ENCODE results near the gene DUS1L. TPM values are rescaled to one million over a fixed set of nuclear protein-coding genes. Genes with fewer than 3 reads are reported as not detected.

The DUS1L gene
- total and polyA plus RNA-seq, 7 donors: 72.6 to 170 (median 117) TPM

DNA sequence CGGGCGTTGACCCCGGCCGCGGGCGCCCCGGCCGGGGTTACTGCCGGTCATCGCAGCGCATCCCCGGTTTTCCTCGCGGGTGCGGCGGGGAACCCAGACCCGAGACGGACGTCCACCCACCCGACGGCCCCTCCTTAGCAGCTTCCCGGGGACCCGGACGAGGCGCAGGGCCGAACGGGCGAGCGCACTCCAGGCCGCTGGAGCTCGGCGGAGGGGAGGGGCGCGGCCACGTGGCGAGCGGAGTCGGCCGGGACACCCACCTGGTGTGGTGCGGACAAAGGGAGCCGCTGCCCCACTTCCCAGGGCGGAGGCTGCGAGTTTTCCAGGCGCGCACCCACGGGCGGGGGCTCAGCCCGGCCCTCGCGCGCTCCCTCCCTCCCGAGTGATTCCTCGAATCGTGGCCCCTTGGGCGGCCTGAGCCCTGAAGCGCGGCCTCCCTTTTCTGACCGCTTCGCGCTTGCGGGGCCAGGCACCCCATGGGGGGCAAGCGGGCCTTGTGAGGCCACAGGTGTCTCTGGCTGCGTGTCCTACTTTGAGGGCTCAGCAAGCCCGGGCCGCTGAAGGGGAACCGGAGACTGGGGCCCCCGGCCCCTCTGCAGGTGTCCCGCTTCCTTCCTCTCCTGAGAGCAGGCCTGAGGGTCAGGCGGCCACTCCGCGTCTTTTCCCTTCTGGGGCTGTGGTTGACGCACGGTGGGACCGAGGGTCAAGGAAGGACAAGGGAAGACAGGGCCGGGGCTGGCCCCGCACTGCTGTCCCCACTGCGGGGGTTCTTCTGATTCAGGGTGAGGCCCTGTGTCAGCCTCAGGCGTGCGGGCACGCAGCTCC is 33.5 kb upstream of the DUS1L start:
- TF ChIP-seq, protein P1, sequence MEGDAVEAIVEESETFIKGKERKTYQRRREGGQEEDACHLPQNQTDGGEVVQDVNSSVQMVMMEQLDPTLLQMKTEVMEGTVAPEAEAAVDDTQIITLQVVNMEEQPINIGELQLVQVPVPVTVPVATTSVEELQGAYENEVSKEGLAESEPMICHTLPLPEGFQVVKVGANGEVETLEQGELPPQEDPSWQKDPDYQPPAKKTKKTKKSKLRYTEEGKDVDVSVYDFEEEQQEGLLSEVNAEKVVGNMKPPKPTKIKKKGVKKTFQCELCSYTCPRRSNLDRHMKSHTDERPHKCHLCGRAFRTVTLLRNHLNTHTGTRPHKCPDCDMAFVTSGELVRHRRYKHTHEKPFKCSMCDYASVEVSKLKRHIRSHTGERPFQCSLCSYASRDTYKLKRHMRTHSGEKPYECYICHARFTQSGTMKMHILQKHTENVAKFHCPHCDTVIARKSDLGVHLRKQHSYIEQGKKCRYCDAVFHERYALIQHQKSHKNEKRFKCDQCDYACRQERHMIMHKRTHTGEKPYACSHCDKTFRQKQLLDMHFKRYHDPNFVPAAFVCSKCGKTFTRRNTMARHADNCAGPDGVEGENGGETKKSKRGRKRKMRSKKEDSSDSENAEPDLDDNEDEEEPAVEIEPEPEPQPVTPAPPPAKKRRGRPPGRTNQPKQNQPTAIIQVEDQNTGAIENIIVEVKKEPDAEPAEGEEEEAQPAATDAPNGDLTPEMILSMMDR (IDR thresholded peaks at IDR 0.05): no peak
- intact Hi-C loops (cut with DNase I): no loop called here
- Histone ChIP-seq H3K27ac (peak overlapping the region; percentile 97), H3K4me3 (peak overlapping the region; percentile 87), H3K9me3 (no peaks in the 10 kb centered on the region), H3K27me3 (ENCODE audit: insufficient read depth in 3 of 3, low read length in 2 of 3) (no peaks in the 10 kb centered on the region), H3K4me1 (peaks cover 35% of the 10 kb centered on the region), H3K36me3 (ENCODE audit: insufficient read depth in 1 of 2, low read depth in 1 of 2) (peaks cover 0 to 24% of the 10 kb centered on the region in 2 donors)
- DNase-seq (peak in 1 of 2 donors; percentile 67), ATAC-seq (peak in 3 of 4 donors; percentile 0 to 14 (median 3))
- 23 to 36% (median 27%) methylated on average over 56 to 80 of the region's 80 CpGs for WGBS, 3 donors

DNA sequence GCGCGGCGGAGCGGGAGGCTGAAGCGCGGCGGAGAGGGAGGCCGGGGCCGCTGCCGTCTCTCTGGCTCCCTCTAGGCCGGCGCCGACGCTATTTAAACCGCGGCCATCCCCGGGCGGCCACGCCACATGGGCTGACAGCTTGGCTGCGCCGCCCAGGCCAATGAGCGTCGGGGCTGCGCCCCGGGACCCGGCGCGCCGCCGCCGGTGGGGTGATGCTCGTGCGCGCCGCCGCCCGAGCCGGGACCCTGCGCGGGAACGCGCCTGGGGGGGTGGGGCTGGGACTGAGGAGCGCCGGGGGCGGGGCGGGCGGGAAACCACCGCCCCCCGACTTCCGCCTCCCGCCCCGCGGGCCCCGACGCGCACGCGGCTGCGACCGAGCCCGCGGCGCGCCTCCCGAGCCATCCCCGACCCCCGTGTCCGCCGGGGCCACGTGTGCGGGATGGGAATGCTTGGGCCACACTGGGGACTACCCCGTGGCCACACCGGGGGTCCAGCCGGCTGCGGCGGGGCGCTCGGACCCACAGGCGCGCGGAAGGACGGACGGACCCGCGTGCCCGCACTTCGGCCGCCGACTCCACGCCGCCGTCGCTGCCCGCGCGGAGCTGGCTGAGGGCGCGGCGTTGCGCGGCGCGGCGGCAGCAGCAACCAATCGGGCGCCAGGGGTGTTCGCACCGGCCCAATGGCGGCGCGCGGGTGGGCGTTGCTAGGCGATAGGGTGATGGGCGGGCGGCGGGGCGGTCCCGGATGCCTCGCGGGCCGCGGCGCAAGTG is 32.8 kb upstream of the DUS1L start, which contains the start of gene FASN:
FASN (minus strand) TSS at position 68 of the 770 bp plus-strand sequence. CDS start 1,791 bp downstream, outside the sequence.
- Histone ChIP-seq H3K4me3 (peak within 1 kb of the TSS; percentile 87), H3K4me1 (peaks cover 29% of the 10 kb centered on the region), H3K9me3 (no peaks in the 10 kb centered on the region), H3K36me3 (ENCODE audit: insufficient read depth in 1 of 2, low read depth in 1 of 2) (peaks cover 0 to 32% of the 10 kb centered on the region in 2 donors), H3K27me3 (ENCODE audit: insufficient read depth in 3 of 3, low read length in 2 of 3) (no peaks in the 10 kb centered on the region), H3K27ac (peak within 1 kb of the TSS; percentile 97)
- WGBS, 3 donors: 0 to 1% (median 0%) methylated on average over 43 to 124 of the region's 124 CpGs
- peak; percentile 96 to 97 for DNase-seq
- intact Hi-C loops (cut with DNase I): no loop called here
- peak; percentile 78 to 84 (median 82) for ATAC-seq
- TF ChIP-seq, protein P1 (IDR thresholded peaks at IDR 0.05): peak; percentile 45

DNA sequence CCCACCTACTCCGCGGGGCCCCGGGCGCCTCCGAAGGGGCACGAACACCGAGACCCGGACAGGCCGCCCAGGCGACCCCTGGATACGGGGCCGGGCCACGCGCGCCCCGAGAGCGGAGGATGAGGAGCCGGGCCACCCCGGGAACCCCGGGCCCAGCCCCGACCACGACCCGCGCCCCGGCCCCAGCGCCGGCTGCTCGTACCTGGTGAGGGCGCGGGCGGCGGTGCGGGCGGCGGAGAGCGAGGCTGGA is 32.2 kb upstream of the DUS1L start:
- Histone ChIP-seq H3K4me1 (peaks cover 29% of the 10 kb centered on the region), H3K27ac (peak overlapping the region; percentile 97), H3K27me3 (ENCODE audit: insufficient read depth in 3 of 3, low read length in 2 of 3) (no peaks in the 10 kb centered on the region), H3K36me3 (ENCODE audit: insufficient read depth in 1 of 2, low read depth in 1 of 2) (peaks cover 0 to 37% of the 10 kb centered on the region in 2 donors), H3K4me3 (peak overlapping the region; percentile 87), H3K9me3 (no peaks in the 10 kb centered on the region)
- WGBS, 3 donors: 0 to 2% (median 1%) methylated on average over 18 to 36 of the region's 36 CpGs
- ATAC-seq (no peak), DNase-seq (no peak)
- TF ChIP-seq, protein P1 (IDR thresholded peaks at IDR 0.05): no peak
- intact Hi-C loops (cut with DNase I): loop anchor here in 1 of 2 donors (2.0 kb wide), 1 partner anchor 31 kb away; no protein-coding TSS in a partner anchor

DNA sequence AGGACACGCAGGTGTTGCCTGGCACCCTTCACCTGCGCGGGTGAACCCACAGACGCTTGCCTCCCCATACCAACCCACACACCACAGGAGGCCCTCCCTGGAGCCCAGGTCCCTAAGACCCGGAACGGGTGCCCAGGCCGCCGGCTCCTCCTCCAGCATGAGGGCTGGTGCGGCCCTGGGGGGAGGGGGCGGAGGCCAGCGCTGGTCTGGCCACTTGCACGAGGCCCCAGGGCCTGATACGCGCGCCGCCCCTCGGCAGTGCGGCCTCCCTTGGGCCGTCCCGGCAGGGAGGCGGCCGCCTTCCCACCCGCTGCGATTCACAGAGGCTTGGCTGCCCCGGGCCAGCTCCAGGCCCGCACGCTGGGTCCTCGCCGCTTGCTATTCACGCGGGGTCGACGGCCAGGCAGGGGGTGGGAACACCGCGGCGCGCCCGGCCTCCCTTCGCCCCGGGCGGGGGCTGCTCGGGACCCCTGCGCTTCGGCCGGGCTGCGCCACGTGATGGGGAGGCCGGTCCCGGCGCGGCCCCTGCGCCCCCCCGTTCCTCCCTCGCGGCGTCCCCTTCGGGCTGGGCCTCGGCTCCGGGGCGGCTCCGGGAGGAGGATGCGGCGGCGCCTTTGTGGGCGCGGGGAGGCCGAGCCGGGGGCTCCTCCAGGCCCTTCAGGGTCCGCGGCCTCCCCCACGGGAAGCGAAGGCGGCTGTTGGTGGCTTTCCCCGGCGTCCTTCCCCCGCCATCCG is 31.7 kb upstream of the DUS1L start:
- 5 to 9% (median 6%) methylated on average over 41 to 74 of the region's 77 CpGs for WGBS, 3 donors

More for the DNA sequence above, 31.7 kb upstream of the DUS1L start:
- TF ChIP-seq, protein P1 (IDR thresholded peaks at IDR 0.05): no peak
- Histone ChIP-seq H3K9me3 (no peaks in the 10 kb centered on the region), H3K27ac (peak overlapping the region; percentile 97), H3K27me3 (ENCODE audit: insufficient read depth in 3 of 3, low read length in 2 of 3) (no peaks in the 10 kb centered on the region), H3K4me1 (peaks cover 28% of the 10 kb centered on the region), H3K36me3 (ENCODE audit: insufficient read depth in 1 of 2, low read depth in 1 of 2) (peaks cover 0 to 42% of the 10 kb centered on the region in 2 donors), H3K4me3 (peak overlapping the region; percentile 87)
- DNase-seq: peak; percentile 47 to 71
- no peak for ATAC-seq
- intact Hi-C loops (cut with DNase I): loop anchor here in 1 of 2 donors (2.0 kb wide), 1 partner anchor 31 kb away; no protein-coding TSS in a partner anchor

All from psoas muscle (tissue), 8 donors.